ENCODE data around the gene OTUD4. TPM values are rescaled to one million over a fixed set of nuclear protein-coding genes. Genes with fewer than 3 reads are reported as not detected.

Gene OTUD4
- total RNA-seq, 2 donors from 2014 or later: 60.9 to 63.8 TPM

- H3K27ac Mint-ChIP-seq: peak overlapping the region; percentile 88
- peaks cover 13% of the 10 kb centered on the region for H3K36me3 Mint-ChIP-seq (ENCODE audit: low read depth)
- peaks cover 33% of the 10 kb centered on the region for H3K4me1 Mint-ChIP-seq
- no peaks in the 10 kb centered on the region for H3K27me3 Mint-ChIP-seq
- peak; percentile 24 for ATAC-seq
- no peak for DNase-seq
- H3K9me3 ChIP-seq (ENCODE audit: control insufficient read depth, low read length, poor library complexity, severe bottlenecking): no peaks in the 10 kb centered on the region
- H3K4me3 Mint-ChIP-seq: no peak overlapping the region
These were observed 47.8 kb downstream of the OTUD4 start for GRCh38 chr4:145132511-145133098.

GRCh38 chr4:145131848-145132247, 48.5 kb downstream of the OTUD4 start:
- Mint-ChIP-seq H3K4me1 (peaks cover 30% of the 10 kb centered on the region), H3K27ac (peak overlapping the region; percentile 88), H3K4me3 (no peak overlapping the region), H3K36me3 (ENCODE audit: low read depth) (peaks cover 10% of the 10 kb centered on the region), H3K27me3 (no peaks in the 10 kb centered on the region)
- no peaks in the 10 kb centered on the region for H3K9me3 ChIP-seq (ENCODE audit: control insufficient read depth, low read length, poor library complexity, severe bottlenecking)
- ATAC-seq: no peak
- no peak for DNase-seq

GRCh38 chr4:145130788-145131399, 49.5 kb downstream of the OTUD4 start:
- Mint-ChIP-seq H3K36me3 (ENCODE audit: low read depth) (peaks cover 14% of the 10 kb centered on the region), H3K27ac (peak overlapping the region; percentile 88), H3K4me3 (peak overlapping the region; percentile 21), H3K27me3 (no peaks in the 10 kb centered on the region), H3K4me1 (peaks cover 33% of the 10 kb centered on the region)
- DNase-seq (no peak), ATAC-seq (no peak)
- no peaks in the 10 kb centered on the region for H3K9me3 ChIP-seq (ENCODE audit: control insufficient read depth, low read length, poor library complexity, severe bottlenecking)

GRCh38 chr4:145130130-145130529, 50.3 kb downstream of the OTUD4 start:
- DNase-seq: no peak
- peak overlapping the region; percentile 88 for H3K27ac Mint-ChIP-seq
- H3K9me3 ChIP-seq (ENCODE audit: control insufficient read depth, low read length, poor library complexity, severe bottlenecking): no peaks in the 10 kb centered on the region
- H3K36me3 Mint-ChIP-seq (ENCODE audit: low read depth): peaks cover 14% of the 10 kb centered on the region
- no peak for ATAC-seq
- H3K4me3 Mint-ChIP-seq: no peak overlapping the region
- H3K4me1 Mint-ChIP-seq: peaks cover 32% of the 10 kb centered on the region
- no peaks in the 10 kb centered on the region for H3K27me3 Mint-ChIP-seq

- no peak overlapping the region for H3K4me3 Mint-ChIP-seq
- peaks cover 7% of the 10 kb centered on the region for H3K36me3 Mint-ChIP-seq (ENCODE audit: low read depth)
- H3K27me3 Mint-ChIP-seq: no peaks in the 10 kb centered on the region
- H3K4me1 Mint-ChIP-seq: peaks cover 11% of the 10 kb centered on the region
- ATAC-seq: peak; percentile 39
- H3K27ac Mint-ChIP-seq: peak overlapping the region; percentile 92
- no peaks in the 10 kb centered on the region for H3K9me3 ChIP-seq (ENCODE audit: control insufficient read depth, low read length, poor library complexity, severe bottlenecking)
- DNase-seq: no peak
These were observed 55.0 kb downstream of the OTUD4 start for GRCh38 chr4:145125396-145125795.

- no peak overlapping the region for H3K4me3 Mint-ChIP-seq
- H3K9me3 ChIP-seq (ENCODE audit: control insufficient read depth, low read length, poor library complexity, severe bottlenecking): no peaks in the 10 kb centered on the region
- DNase-seq (no peak), ATAC-seq (no peak)
- peak overlapping the region; percentile 11 for H3K27ac Mint-ChIP-seq
- H3K4me1 Mint-ChIP-seq: peaks cover 7% of the 10 kb centered on the region
- H3K36me3 Mint-ChIP-seq (ENCODE audit: low read depth): peaks cover 8% of the 10 kb centered on the region
- H3K27me3 Mint-ChIP-seq: no peaks in the 10 kb centered on the region
These were observed 72.3 kb downstream of the OTUD4 start for GRCh38 chr4:145108128-145108527.

GRCh38 chr4:145107126-145107525, 73.3 kb downstream of the OTUD4 start:
- no peak overlapping the region for H3K4me3 Mint-ChIP-seq
- H3K9me3 ChIP-seq (ENCODE audit: control insufficient read depth, low read length, poor library complexity, severe bottlenecking): no peaks in the 10 kb centered on the region
- peaks cover 7% of the 10 kb centered on the region for H3K4me1 Mint-ChIP-seq
- H3K27me3 Mint-ChIP-seq: no peaks in the 10 kb centered on the region
- H3K27ac Mint-ChIP-seq: no peak overlapping the region
- DNase-seq (no peak), ATAC-seq (no peak)
- peaks cover 3% of the 10 kb centered on the region for H3K36me3 Mint-ChIP-seq (ENCODE audit: low read depth)

- no peak for DNase-seq
- no peak for ATAC-seq
- Mint-ChIP-seq H3K27ac (no peak overlapping the region), H3K4me3 (no peak overlapping the region), H3K27me3 (no peaks in the 10 kb centered on the region), H3K36me3 (ENCODE audit: low read depth) (no peaks in the 10 kb centered on the region), H3K4me1 (peaks cover 18% of the 10 kb centered on the region)
- H3K9me3 ChIP-seq (ENCODE audit: control insufficient read depth, low read length, poor library complexity, severe bottlenecking): no peaks in the 10 kb centered on the region
These were observed 76.9 kb downstream of the OTUD4 start for GRCh38 chr4:145103496-145103895.

GRCh38 chr4:145102619-145103018, 77.8 kb downstream of the OTUD4 start:
- ATAC-seq (no peak), DNase-seq (no peak)
- no peaks in the 10 kb centered on the region for H3K9me3 ChIP-seq (ENCODE audit: control insufficient read depth, low read length, poor library complexity, severe bottlenecking)
- Mint-ChIP-seq H3K27ac (no peak overlapping the region), H3K36me3 (ENCODE audit: low read depth) (no peaks in the 10 kb centered on the region), H3K4me3 (no peak overlapping the region), H3K27me3 (no peaks in the 10 kb centered on the region), H3K4me1 (peaks cover 23% of the 10 kb centered on the region)

GRCh38 chr4:145101091-145101490, 79.3 kb downstream of the OTUD4 start:
- no peak for DNase-seq
- H3K27me3 Mint-ChIP-seq: no peaks in the 10 kb centered on the region
- peaks cover 25% of the 10 kb centered on the region for H3K4me1 Mint-ChIP-seq
- H3K27ac Mint-ChIP-seq: no peak overlapping the region
- no peak for ATAC-seq
- H3K4me3 Mint-ChIP-seq: no peak overlapping the region
- H3K9me3 ChIP-seq (ENCODE audit: control insufficient read depth, low read length, poor library complexity, severe bottlenecking): no peaks in the 10 kb centered on the region
- no peaks in the 10 kb centered on the region for H3K36me3 Mint-ChIP-seq (ENCODE audit: low read depth)

- DNase-seq: no peak
These were observed 80.7 kb downstream of the OTUD4 start for GRCh38 chr4:145099653-145100052.

GRCh38 chr4:145098675-145099037, 81.7 kb downstream of the OTUD4 start:
- H3K27ac Mint-ChIP-seq: peak overlapping the region; percentile 96
- ATAC-seq: peak; percentile 42
- DNase-seq: peak; percentile 4 to 26 (median 11)
- H3K4me1 Mint-ChIP-seq: peaks cover 29% of the 10 kb centered on the region
- H3K4me3 Mint-ChIP-seq: peak overlapping the region; percentile 95
- H3K27me3 Mint-ChIP-seq: no peaks in the 10 kb centered on the region
- H3K9me3 ChIP-seq (ENCODE audit: control insufficient read depth, low read length, poor library complexity, severe bottlenecking): no peaks in the 10 kb centered on the region
- peaks cover 9% of the 10 kb centered on the region for H3K36me3 Mint-ChIP-seq (ENCODE audit: low read depth)

More at GRCh38 chr4:145099653-145100052, 80.7 kb downstream of the OTUD4 start:
- no peak for ATAC-seq
- peak overlapping the region; percentile 96 for H3K27ac Mint-ChIP-seq
- H3K27me3 Mint-ChIP-seq: no peaks in the 10 kb centered on the region
- H3K4me1 Mint-ChIP-seq: peaks cover 29% of the 10 kb centered on the region
- H3K4me3 Mint-ChIP-seq: peak overlapping the region; percentile 95
- no peaks in the 10 kb centered on the region for H3K9me3 ChIP-seq (ENCODE audit: control insufficient read depth, low read length, poor library complexity, severe bottlenecking)
- peaks cover 7% of the 10 kb centered on the region for H3K36me3 Mint-ChIP-seq (ENCODE audit: low read depth)

GRCh38 chr4:145097821-145098674, 82.3 kb downstream of the OTUD4 start, which contains the start of the genes ABCE1 and ANAPC10:
Gene ABCE1 (plus strand): TSS chr4:145098311. CDS start chr4:145104413, 6,102 bp downstream.
Gene ANAPC10 (minus strand): TSS chr4:145098196. CDS start chr4:145096099, 2,097 bp downstream.
- peaks cover 14% of the 10 kb centered on the region for H3K36me3 Mint-ChIP-seq (ENCODE audit: low read depth)
- H3K27me3 Mint-ChIP-seq: no peaks in the 10 kb centered on the region
- ATAC-seq: peak; percentile 90
- peaks cover 28% of the 10 kb centered on the region for H3K4me1 Mint-ChIP-seq
- no peaks in the 10 kb centered on the region for H3K9me3 ChIP-seq (ENCODE audit: control insufficient read depth, low read length, poor library complexity, severe bottlenecking)
- peak; percentile 85 to 92 (median 87) for DNase-seq
- peak within 1 kb of the TSS; percentile 95 for H3K4me3 Mint-ChIP-seq
- peak within 1 kb of the TSS; percentile 96 for H3K27ac Mint-ChIP-seq

All from T-helper 17 cell (primary cell).